Thoracic aorta (tissue), 2 donors: ENCODE measurements around the gene ELAC1. TPM values are rescaled to one million over a fixed set of nuclear protein-coding genes. Genes with fewer than 3 reads are reported as not detected.

ENCODE experiments used
- ATAC-seq: fragments of 150-250 bp; one replicate; pipeline ENCODE4 v1.8.0; 2017; ENCODE audit warnings: low read depth; ENCODE audit not compliant: insufficient number of reproducible peaks, low FRiP score
- DNase-seq: peaks from one replicate; pipeline ENCODE4 v3.0.0-alpha.2; 2020; ENCODE audit warnings: low spot score
- H3K27ac ChIP-seq, 2 donors: fragments of 200-600 bp; sonication (generic); 1 replicate in 1 of 2; 2 replicates in 1 of 2; pipeline ENCODE4 v1.5.1; 2016; ENCODE audit warnings: mild to moderate bottlenecking in 2 of 2, moderate library complexity in 2 of 2
- H3K27me3 ChIP-seq: fragments of 200-600 bp; sonication (generic); replicated peaks from 2 replicates; pipeline ENCODE4 v1.6.0; 2016; ENCODE audit warnings: mild to moderate bottlenecking; ENCODE audit not compliant: insufficient read depth
- H3K36me3 ChIP-seq: fragments of 200-600 bp; sonication (generic); one replicate; pipeline ENCODE4 v1.5.1; 2016
- H3K4me1 ChIP-seq, 2 donors: fragments of 200-600 bp; sonication (generic); 1 replicate in 1 of 2; 2 replicates in 1 of 2; pipeline versions ENCODE4 v1.5.1 to v1.6.0; 2016; ENCODE audit warnings: low read depth in 2 of 2, mild to moderate bottlenecking in 1 of 2; ENCODE audit not compliant: control insufficient read depth in 1 of 2
- H3K4me3 ChIP-seq: fragments of 200-600 bp; sonication (generic); 2 replicates; pipeline ENCODE4 v1.5.1; 2016; ENCODE audit warnings: mild to moderate bottlenecking
- H3K9me3 ChIP-seq: fragments of 200-600 bp; sonication (generic); 2 replicates; pipeline ENCODE4 v1.5.1; 2016
- CTCF ChIP-seq: fragments of 200-600 bp; sonication (generic); IDR thresholded peaks from one replicate; pipeline ENCODE4 v1.5.1; 2019; ENCODE audit warnings: antibody characterized with exemption
- total RNA-seq, 2 donors: library from RNA; depleted of rRNA; stranded (reverse); fragments of >200 nt; gene quantifications; one replicate each; pipeline versions ENCODE4 v1.1.0 to v1.2.3, GENCODE V29; 2016

ELAC1 gene
- total RNA-seq, 2 donors from 2014 or later, result 2.6 to 5.6 TPM

- no peak for TF ChIP-seq CTCF
- no peaks in the 10 kb centered on the region for H3K4me1 ChIP-seq
- H3K27me3 ChIP-seq, result no peaks in the 10 kb centered on the region
- no peak overlapping the region for H3K27ac ChIP-seq
- ATAC-seq, result no peak
- H3K9me3 ChIP-seq, result no peaks in the 10 kb centered on the region
- no peak overlapping the region for H3K4me3 ChIP-seq
- no peaks in the 10 kb centered on the region for H3K36me3 ChIP-seq
- DNase-seq, result no peak
Measured at GRCh38 chr18:50933684-50934083, 34.2 kb upstream of the ELAC1 start.

GRCh38 chr18:50934545-50935211, 33.2 kb upstream of the ELAC1 start:
- no peak for DNase-seq
- no peak overlapping the region for H3K4me3 ChIP-seq
- H3K27me3 ChIP-seq, result no peaks in the 10 kb centered on the region
- no peak for TF ChIP-seq CTCF
- H3K36me3 ChIP-seq, result no peaks in the 10 kb centered on the region
- no peak for ATAC-seq
- H3K9me3 ChIP-seq, result no peaks in the 10 kb centered on the region
- H3K4me1 ChIP-seq, result no peaks in the 10 kb centered on the region
- H3K27ac ChIP-seq, result no peak overlapping the region

- H3K27ac ChIP-seq, result no peak overlapping the region
- H3K27me3 ChIP-seq, result no peaks in the 10 kb centered on the region
- no peak overlapping the region for H3K4me3 ChIP-seq
- H3K36me3 ChIP-seq, result no peaks in the 10 kb centered on the region
- ATAC-seq, result no peak
- H3K9me3 ChIP-seq, result no peaks in the 10 kb centered on the region
- TF ChIP-seq CTCF, result no peak
- no peaks in the 10 kb centered on the region for H3K4me1 ChIP-seq
- DNase-seq, result no peak
Measured at GRCh38 chr18:50935493-50936191, 32.2 kb upstream of the ELAC1 start.

- no peak for ATAC-seq
- no peaks in the 10 kb centered on the region for H3K4me1 ChIP-seq
- DNase-seq, result no peak
- H3K27ac ChIP-seq, result no peak overlapping the region
- no peaks in the 10 kb centered on the region for H3K9me3 ChIP-seq
- no peak for TF ChIP-seq CTCF
- no peaks in the 10 kb centered on the region for H3K27me3 ChIP-seq
- H3K36me3 ChIP-seq, result no peaks in the 10 kb centered on the region
- H3K4me3 ChIP-seq, result no peak overlapping the region
Measured at GRCh38 chr18:50937183-50937582, 30.7 kb upstream of the ELAC1 start.

- Histone ChIP-seq H3K9me3 (no peaks in the 10 kb centered on the region), H3K4me1 (no peaks in the 10 kb centered on the region), H3K27me3 (no peaks in the 10 kb centered on the region), H3K27ac (no peak overlapping the region), H3K36me3 (no peaks in the 10 kb centered on the region), H3K4me3 (no peak overlapping the region)
- no peak for ATAC-seq
- no peak for DNase-seq
- no peak for TF ChIP-seq CTCF
Measured at GRCh38 chr18:50938912-50939311, 28.9 kb upstream of the ELAC1 start.
